Non-pigmented ciliary epithelial cell (primary cell): Measurements from ENCODE around the gene TADA3.
"Not testable (repeated sequence)": the region's sequence is repeated elsewhere in the genome, so short reads cannot be mapped to it uniquely, and the experiment has no call there.

Experiments
- DNase-seq: peaks from one replicate; pipeline ENCODE4 v3.0.0-alpha.2; 2010; ENCODE audit warnings: low read depth

TADA3 gene

GRCh38 chr3:9783954-9784353, 8.3 kb downstream of the TADA3 start:
- no peak for DNase-seq

- no peak for DNase-seq
These were observed 9.5 kb downstream of the TADA3 start for GRCh38 chr3:9782770-9783169.

DNA sequence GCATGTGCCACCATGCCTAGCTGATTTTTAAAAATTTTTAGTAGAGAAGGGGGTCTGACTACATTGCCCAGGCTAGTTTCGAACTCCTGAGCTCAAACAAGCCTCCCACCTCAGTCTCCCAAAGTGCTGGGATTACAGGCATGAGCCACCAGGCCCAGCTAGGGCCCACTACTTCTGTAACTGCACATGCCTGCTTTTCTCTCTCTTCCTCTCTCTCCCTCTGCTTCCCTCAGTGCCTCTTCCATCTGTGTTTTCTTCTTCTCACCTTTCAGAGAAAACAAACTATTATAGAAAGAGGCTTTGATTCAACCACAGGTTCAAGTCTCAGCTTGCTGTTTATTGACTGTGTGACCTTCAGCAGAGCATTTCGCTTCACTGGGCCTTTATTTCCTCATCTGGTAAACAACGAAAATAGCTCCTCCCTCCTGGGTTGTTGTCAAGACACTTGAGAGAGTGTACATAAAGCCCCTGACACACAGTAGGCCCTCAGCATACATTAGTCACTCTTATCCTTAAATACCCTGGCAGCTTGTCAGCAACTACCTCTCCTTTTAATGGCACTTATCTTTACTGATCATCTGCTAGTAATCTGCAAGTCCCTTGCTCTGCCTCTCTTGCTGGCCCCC, 10.2 kb downstream of the TADA3 start:
- DNase-seq: no peak

DNA sequence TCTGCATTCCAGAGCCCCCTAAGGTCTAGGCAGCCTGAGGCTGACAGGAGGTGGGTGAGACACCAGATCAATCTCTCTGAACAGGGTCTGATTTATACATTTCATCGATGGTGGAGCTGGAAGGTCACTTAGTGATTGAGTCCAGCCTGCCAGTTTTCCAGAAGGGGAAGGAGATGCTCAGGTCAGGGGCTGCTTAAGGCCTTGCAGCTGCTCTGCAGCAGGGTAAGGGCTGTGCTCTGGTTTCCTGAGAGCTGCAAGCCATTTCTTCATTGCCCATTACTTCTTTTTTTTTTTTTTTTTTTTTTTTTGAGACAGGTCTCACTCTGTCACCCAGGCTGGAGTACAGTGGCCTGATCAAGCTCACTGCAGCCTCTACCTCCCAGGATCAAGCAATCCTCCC, 10.7 kb downstream of the TADA3 start:
- DNase-seq: no peak

DNA sequence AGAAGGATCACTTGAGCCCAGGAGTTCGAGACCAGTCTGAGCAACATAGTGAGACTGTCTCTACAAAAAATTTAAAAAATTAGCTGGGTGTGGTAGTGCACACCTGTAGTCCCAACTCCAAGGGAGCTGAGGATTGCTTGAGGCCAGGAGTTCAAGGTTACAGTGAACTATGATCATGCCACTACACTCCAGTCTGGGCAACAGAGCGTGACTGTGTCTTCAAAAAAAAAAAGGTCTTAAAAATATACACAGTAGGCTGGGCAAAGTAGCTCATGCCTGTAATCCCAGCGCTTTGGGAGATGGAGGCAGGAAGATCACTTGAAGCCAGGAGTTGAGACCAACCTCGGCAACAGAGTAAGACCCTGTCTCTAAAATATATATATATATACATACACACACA, 11.4 kb downstream of the TADA3 start:
- no peak for DNase-seq

DNA sequence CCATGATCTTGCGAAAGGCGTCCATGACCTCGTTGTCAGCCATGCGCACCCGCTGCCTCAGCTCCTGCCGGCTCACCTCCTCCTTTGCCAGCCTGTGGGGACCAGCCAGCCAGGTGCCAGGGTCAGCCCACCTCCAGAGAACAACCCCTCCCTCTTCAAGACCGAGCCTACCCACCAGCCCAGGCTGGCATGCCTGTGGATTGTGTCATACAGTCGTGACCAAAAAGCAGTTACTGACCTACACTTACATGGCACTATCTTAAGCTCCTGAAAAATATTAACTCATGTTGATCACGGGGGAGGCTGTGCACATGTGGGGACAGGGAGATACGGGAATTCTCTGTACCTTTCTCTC, 11.8 kb downstream of the TADA3 start:
- no peak for DNase-seq

GRCh38 chr3:9779721-9780457, 12.4 kb downstream of the TADA3 start:
- DNase-seq: no peak

GRCh38 chr3:9779075-9779593, 13.1 kb downstream of the TADA3 start:
- DNase-seq: no peak

- DNase-seq: peak; percentile 44
These were observed 13.9 kb downstream of the TADA3 start for GRCh38 chr3:9778143-9779074.

GRCh38 chr3:9777694-9778021, 14.6 kb downstream of the TADA3 start:
- no peak for DNase-seq

GRCh38 chr3:9776896-9777693, 15.2 kb downstream of the TADA3 start:
- DNase-seq: no peak

- DNase-seq: not testable (repeated sequence)
These were observed 21.3 kb downstream of the TADA3 start for GRCh38 chr3:9771007-9771406.

DNA sequence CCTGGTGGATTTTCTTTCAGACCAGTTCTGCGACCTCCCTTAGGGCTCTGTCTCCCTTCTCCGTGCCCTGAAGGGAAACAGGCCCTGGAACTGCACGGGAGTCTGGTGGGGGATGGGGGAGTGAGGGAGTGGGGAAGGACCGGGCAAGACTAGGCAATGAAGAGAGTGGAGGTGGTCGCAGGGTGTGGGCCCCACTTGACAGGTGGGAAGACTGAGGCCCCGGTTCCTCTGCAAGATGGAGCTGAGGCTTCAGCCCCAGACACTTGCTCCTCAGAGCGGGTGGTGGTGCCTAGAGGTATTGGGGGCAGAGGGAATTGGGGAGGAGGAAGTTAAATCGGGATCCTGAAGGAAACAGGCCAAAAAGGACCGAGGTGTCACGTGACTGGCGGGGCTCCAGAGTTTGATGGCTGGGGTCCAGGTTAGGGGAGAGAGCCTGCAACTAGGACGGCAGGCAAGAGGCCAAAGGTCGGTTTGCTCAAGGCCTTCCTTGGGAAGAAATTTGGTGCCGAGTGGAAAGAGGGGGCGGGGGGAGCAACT, 21.9 kb downstream of the TADA3 start:
- DNase-seq: no peak

GRCh38 chr3:9769426-9770275, 22.6 kb downstream of the TADA3 start, which contains the start of gene CAMK1:
Gene CAMK1 (minus strand): TSS chr3:9769947. CDS start chr3:9767749, 2,198 bp downstream.
- DNase-seq: no peak

- DNase-seq: no peak
These were observed 23.3 kb downstream of the TADA3 start for GRCh38 chr3:9769012-9769411.

- no peak for DNase-seq
These were observed 24.0 kb downstream of the TADA3 start for GRCh38 chr3:9768141-9768775.

DNA sequence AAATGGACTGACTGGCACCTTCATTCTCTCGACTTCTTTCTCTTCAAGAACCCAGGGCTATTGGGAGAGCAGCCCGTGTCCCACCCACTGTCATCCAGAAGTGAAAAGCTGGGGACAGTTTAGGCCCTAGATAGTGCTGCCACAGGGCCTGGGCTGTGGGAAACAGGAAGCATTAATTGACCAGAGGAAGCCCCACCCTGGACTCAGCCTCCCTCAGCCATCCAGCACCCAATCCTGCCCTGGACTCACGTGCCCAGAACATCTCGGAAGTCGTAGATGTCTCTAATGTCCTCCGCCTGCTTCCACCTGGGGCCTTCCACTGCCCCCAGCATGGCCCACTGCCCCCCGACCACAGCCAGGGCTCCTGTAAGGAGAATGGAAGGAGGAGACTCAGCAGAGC, 24.9 kb downstream of the TADA3 start:
- no peak for DNase-seq

- DNase-seq: no peak
These were observed 26.4 kb downstream of the TADA3 start for GRCh38 chr3:9765865-9766264.

- no peak for DNase-seq
These were observed 29.4 kb downstream of the TADA3 start for GRCh38 chr3:9762871-9763270.

- no peak for DNase-seq
These were observed 30.4 kb downstream of the TADA3 start for GRCh38 chr3:9761919-9762318.
